OCI-LY7 (cell line): ENCODE data around the gene CYB5R4. TPM values are rescaled to one million over a fixed set of nuclear protein-coding genes. Genes with fewer than 3 reads are reported as not detected.

Experiments
- BruUV-seq: library from RNA; stranded (reverse); fragments of 400-500 nt; replicated peaks from 2 replicates; lab custom pipeline; 2021; lab: Mats Ljungman, UMichigan
- CTCF ChIA-PET: fragments of 300-600 bp; sonication (Branson Sonifier 250); formaldehyde crosslinking; loops from one replicate; lab custom pipeline; 2022; ENCODE audit warnings: antibody characterized with exemption; ENCODE audit not compliant: unreplicated experiment; lab: Charles Lee
- POLR2A ChIA-PET: fragments of 300-600 bp; sonication (Branson Sonifier 250); formaldehyde crosslinking; loops from one replicate; lab custom pipeline; 2022; ENCODE audit warnings: antibody characterized with exemption; lab: Charles Lee
- DNase-seq: peaks from one replicate; pipeline ENCODE4 v3.0.0-alpha.2; 2015; ENCODE audit warnings: low spot score
- H2AFZ ChIP-seq: fragments of 200-600 bp; sonication (generic), shearing (Covaris generic); 2 replicates; pipeline ENCODE4 v1.6.1; 2014; ENCODE audit warnings: mild to moderate bottlenecking, antibody characterized with exemption, low read length, moderate library complexity
- H3K27ac ChIP-seq: fragments of 200-600 bp; sonication (generic); 2 replicates; pipeline ENCODE4 v1.5.1; 2014; ENCODE audit warnings: mixed run types, low read depth, mild to moderate bottlenecking, moderate library complexity, low read length, inconsistent platforms; ENCODE audit not compliant: poor library complexity, severe bottlenecking
- H3K36me3 ChIP-seq: fragments of 200-600 bp; sonication (generic); 2 replicates; pipeline ENCODE4 v1.6.1; 2014; ENCODE audit warnings: mild to moderate bottlenecking, antibody characterized with exemption, low read length, moderate library complexity, mixed read lengths; ENCODE audit not compliant: insufficient read depth
- H3K4me1 ChIP-seq: fragments of 200-600 bp; sonication (generic); 2 replicates; pipeline ENCODE4 v1.5.1; 2014; ENCODE audit warnings: mild to moderate bottlenecking, low read length; ENCODE audit not compliant: insufficient read depth, poor library complexity, severe bottlenecking
- H3K4me2 ChIP-seq: fragments of 200-600 bp; sonication (generic); 2 replicates; pipeline ENCODE4 v1.6.1; 2014; ENCODE audit warnings: mild to moderate bottlenecking, low read length
- H3K4me3 ChIP-seq: fragments of 200-600 bp; sonication (generic); 2 replicates; pipeline ENCODE4 v1.5.1; 2014; ENCODE audit warnings: mild to moderate bottlenecking, low read depth, low read length; ENCODE audit not compliant: poor library complexity, severe bottlenecking
- H3K79me2 ChIP-seq: fragments of 200-600 bp; sonication (generic); 2 replicates; pipeline ENCODE4 v1.6.1; 2016; ENCODE audit warnings: low read depth, mild to moderate bottlenecking, low read length, moderate library complexity, mixed read lengths; ENCODE audit not compliant: insufficient read depth
- H3K9me2 ChIP-seq: fragments of 200-600 bp; sonication (generic); 2 replicates; pipeline ENCODE4 v1.6.1; 2016; ENCODE audit warnings: mild to moderate bottlenecking, low read length, mixed read lengths; ENCODE audit not compliant: insufficient read depth
- H3K9me3 ChIP-seq: fragments of 200-600 bp; sonication (generic); 2 replicates; pipeline ENCODE4 v1.6.1; 2014; ENCODE audit warnings: mild to moderate bottlenecking, mixed run types, low read length, mixed read lengths
- H4K20me1 ChIP-seq: fragments of 200-600 bp; sonication (generic); 2 replicates; pipeline ENCODE4 v1.6.1; 2014; ENCODE audit warnings: mild to moderate bottlenecking, antibody characterized with exemption, low read length, moderate library complexity, mixed read lengths; ENCODE audit not compliant: insufficient read depth
- CTCF ChIP-seq: fragments of 200-600 bp; sonication (generic); conservative IDR thresholded peaks from 2 replicates; pipeline ENCODE4 v1.5.1; 2014; ENCODE audit warnings: mild to moderate bottlenecking, antibody characterized with exemption, low read length, moderate library complexity, mixed read lengths
- EZH2phosphoT487 ChIP-seq: fragments of 200-600 bp; sonication (generic); IDR thresholded peaks from 2 replicates; pipeline ENCODE4 v1.6.1; 2018; ENCODE audit warnings: low read depth, borderline replicate concordance, mild to moderate bottlenecking, mixed run types, antibody characterized with exemption, low read length, moderate library complexity, mixed read lengths
- intact Hi-C: fragments of 100-400 bp; cut with micrococcal nuclease; formaldehyde crosslinking; loops from one replicate; pipeline ENCODE4 v1.10.0; 2022; ENCODE audit not compliant: unreplicated experiment
- total RNA-seq, 2 experiments: library from RNA; depleted of rRNA in 1 of 2; stranded (reverse); fragments of >200 nt in 1 of 2; shearing (Covaris generic) in 1 of 2; gene quantifications; 2 replicates each; pipeline ENCODE4 v1.2.3, GENCODE V29; 2014 to 2022

Gene CYB5R4
- total RNA-seq, 2 experiments from 2014 or later = 16.2 to 34.8 TPM

- POLR2A ChIA-PET = no interaction called here
- CTCF ChIA-PET = no interaction called here
- intact Hi-C loops = no loop called here
Measured at GRCh38 chr6:83849127-83849526, 10.4 kb upstream of the CYB5R4 start.

GRCh38 chr6:83849610-83850009 is 9.9 kb upstream of the CYB5R4 start:
- no peaks in the 10 kb centered on the region for H3K4me1 ChIP-seq
- no peak overlapping the region for H3K4me3 ChIP-seq
- CTCF ChIA-PET = no interaction called here
- no peaks in the 10 kb centered on the region for H3K9me2 ChIP-seq
- H3K9me3 ChIP-seq = no peaks in the 10 kb centered on the region
- DNase-seq = no peak
- no peaks in the 10 kb centered on the region for H4K20me1 ChIP-seq
- H3K27ac ChIP-seq = no peak overlapping the region
- H2AFZ ChIP-seq = no peak overlapping the region
- intact Hi-C loops = no loop called here
- POLR2A ChIA-PET = no interaction called here
- no peaks in the 10 kb centered on the region for H3K79me2 ChIP-seq
- H3K4me2 ChIP-seq = no peak overlapping the region
- no TSS peak for BruUV-seq
- TF ChIP-seq EZH2phosphoT487 (no peak), CTCF (no peak)
- H3K36me3 ChIP-seq = no peaks in the 10 kb centered on the region

More at GRCh38 chr6:83849127-83849526, 10.4 kb upstream of the CYB5R4 start:
- H3K9me2 ChIP-seq = no peaks in the 10 kb centered on the region
- H3K4me1 ChIP-seq = no peaks in the 10 kb centered on the region
- no TSS peak for BruUV-seq
- H3K4me3 ChIP-seq = no peak overlapping the region
- H4K20me1 ChIP-seq = no peaks in the 10 kb centered on the region
- no peak overlapping the region for H2AFZ ChIP-seq
- H3K4me2 ChIP-seq = no peak overlapping the region
- H3K27ac ChIP-seq = no peak overlapping the region
- no peaks in the 10 kb centered on the region for H3K36me3 ChIP-seq
- no peaks in the 10 kb centered on the region for H3K79me2 ChIP-seq
- TF ChIP-seq EZH2phosphoT487 = no peak
- no peak for TF ChIP-seq CTCF
- H3K9me3 ChIP-seq = no peaks in the 10 kb centered on the region
- no peak for DNase-seq

GRCh38 chr6:83852528-83853177 is 6.8 kb upstream of the CYB5R4 start:
- H3K4me3 ChIP-seq = no peak overlapping the region
- no peaks in the 10 kb centered on the region for H3K36me3 ChIP-seq
- BruUV-seq = no TSS peak
- no peak for TF ChIP-seq CTCF
- no peak for TF ChIP-seq EZH2phosphoT487
- POLR2A ChIA-PET = no interaction called here
- H2AFZ ChIP-seq = no peak overlapping the region
- intact Hi-C loops = no loop called here
- no peak for DNase-seq
- no peaks in the 10 kb centered on the region for H4K20me1 ChIP-seq
- H3K4me1 ChIP-seq = no peaks in the 10 kb centered on the region
- CTCF ChIA-PET = no interaction called here
- no peak overlapping the region for H3K4me2 ChIP-seq
- H3K9me2 ChIP-seq = no peaks in the 10 kb centered on the region
- no peak overlapping the region for H3K27ac ChIP-seq
- no peaks in the 10 kb centered on the region for H3K9me3 ChIP-seq
- no peaks in the 10 kb centered on the region for H3K79me2 ChIP-seq
